Nephron (organoid): ENCODE results near the gene ITGB5.

ENCODE experiments used
- H3K27ac Mint-ChIP-seq, 3 experiments: 2 replicates each; pipeline ENCODE4 v1.8.0; 2020; ENCODE audit warnings: mixed read lengths in 3 of 3, mild to moderate bottlenecking in 2 of 3, moderate library complexity in 1 of 3
- H3K27me3 Mint-ChIP-seq: 2 replicates; pipeline ENCODE4 v1.8.0; 2021; ENCODE audit warnings: low read depth, mild to moderate bottlenecking, moderate library complexity, mixed read lengths
- H3K36me3 Mint-ChIP-seq: 2 replicates; pipeline ENCODE4 v1.8.0; 2020; ENCODE audit warnings: low read depth, mixed read lengths
- H3K4me1 Mint-ChIP-seq: 2 replicates; pipeline ENCODE4 v1.8.0; 2020; ENCODE audit warnings: mixed read lengths
- H3K4me3 Mint-ChIP-seq, 3 experiments: 2 replicates each; pipeline ENCODE4 v1.8.0; 2020; ENCODE audit warnings: mild to moderate bottlenecking in 3 of 3, mixed read lengths in 3 of 3, moderate library complexity in 2 of 3
- H3K9me3 Mint-ChIP-seq: 2 replicates; pipeline ENCODE4 v1.8.0; 2020; ENCODE audit warnings: mixed read lengths
- CTCF ChIP-seq, 3 experiments: fragments of 200-600 bp; sonication (generic); IDR thresholded peaks; one replicate each; pipeline ENCODE4 v1.5.0; 2021; ENCODE audit warnings: antibody characterized with exemption in 3 of 3; ENCODE audit not compliant: unreplicated experiment in 3 of 3

The ITGB5 gene

GRCh38 chr3:124800511-124801258, 86.5 kb downstream of the ITGB5 start:
- peaks cover 4% of the 10 kb centered on the region for H3K36me3 Mint-ChIP-seq
- TF ChIP-seq CTCF (IDR thresholded peaks at IDR 0.05; ENCODE audit: unreplicated experiment in 3 of 3), result no peak
- peaks cover 62% of the 10 kb centered on the region for H3K4me1 Mint-ChIP-seq
- H3K9me3 Mint-ChIP-seq, result no peaks in the 10 kb centered on the region
- peaks cover 4% of the 10 kb centered on the region for H3K27me3 Mint-ChIP-seq
- H3K4me3 Mint-ChIP-seq, result peak overlapping the region in 1 of 3 experiments; percentile 1
- peak overlapping the region; percentile 86 to 95 (median 89) for H3K27ac Mint-ChIP-seq

- Mint-ChIP-seq H3K27me3 (peaks cover 4% of the 10 kb centered on the region), H3K27ac (peak overlapping the region; percentile 86 to 95 (median 89)), H3K9me3 (no peaks in the 10 kb centered on the region), H3K4me1 (peaks cover 56% of the 10 kb centered on the region), H3K4me3 (no peak overlapping the region), H3K36me3 (peaks cover 4% of the 10 kb centered on the region)
- TF ChIP-seq CTCF (IDR thresholded peaks at IDR 0.05; ENCODE audit: unreplicated experiment in 3 of 3), result no peak
These were observed 87.1 kb downstream of the ITGB5 start for GRCh38 chr3:124800076-124800475.

GRCh38 chr3:124799676-124800075, 87.5 kb downstream of the ITGB5 start:
- peaks cover 8% of the 10 kb centered on the region for H3K27me3 Mint-ChIP-seq
- H3K36me3 Mint-ChIP-seq, result peaks cover 6% of the 10 kb centered on the region
- H3K4me1 Mint-ChIP-seq, result peaks cover 55% of the 10 kb centered on the region
- no peak for TF ChIP-seq CTCF (IDR thresholded peaks at IDR 0.05; ENCODE audit: unreplicated experiment in 3 of 3)
- H3K4me3 Mint-ChIP-seq, result no peak overlapping the region
- peak overlapping the region; percentile 86 to 95 (median 89) for H3K27ac Mint-ChIP-seq
- no peaks in the 10 kb centered on the region for H3K9me3 Mint-ChIP-seq

- Mint-ChIP-seq H3K27me3 (peaks cover 8% of the 10 kb centered on the region), H3K4me3 (no peak overlapping the region), H3K4me1 (peaks cover 52% of the 10 kb centered on the region), H3K27ac (peak overlapping the region in 1 of 3 experiments; percentile 8), H3K9me3 (no peaks in the 10 kb centered on the region), H3K36me3 (peaks cover 4% of the 10 kb centered on the region)
- no peak for TF ChIP-seq CTCF (IDR thresholded peaks at IDR 0.05; ENCODE audit: unreplicated experiment in 3 of 3)
These were observed 89.7 kb downstream of the ITGB5 start for GRCh38 chr3:124797426-124797945.

- Mint-ChIP-seq H3K9me3 (no peaks in the 10 kb centered on the region), H3K4me1 (peaks cover 52% of the 10 kb centered on the region), H3K36me3 (peaks cover 4% of the 10 kb centered on the region), H3K27ac (no peak overlapping the region), H3K27me3 (peaks cover 6% of the 10 kb centered on the region), H3K4me3 (no peak overlapping the region)
- TF ChIP-seq CTCF (IDR thresholded peaks at IDR 0.05; ENCODE audit: unreplicated experiment in 3 of 3), result no peak
These were observed 90.7 kb downstream of the ITGB5 start for GRCh38 chr3:124796477-124796876.
